GM13977 (cell line): Measurements from ENCODE around the gene PREP.
A peak's percentile ranks its signal among the peaks of the same experiment; 100 is the strongest.

Experiments used
- DNase-seq: peaks from one replicate; pipeline ENCODE4 v3.0.0; 2012; ENCODE audit warnings: low spot score
- CTCF ChIP-seq: IDR thresholded peaks from 2 replicates; pipeline ENCODE4 v1.5.1; 2012; ENCODE audit warnings: mild to moderate bottlenecking, control low read depth; ENCODE audit not compliant: insufficient read depth; ENCODE audit errors: extremely low read depth, missing control alignments
- in situ Hi-C: fragments of 300-500 bp; cut with MboI; formaldehyde crosslinking; loops from one replicate; pipeline ENCODE4 v1.12.0; 2022; ENCODE audit warnings: low sequenced_read_pairs, low pct_unique_long_range_greater_than_20kb, mixed read lengths, inconsistent platforms; ENCODE audit not compliant: unreplicated experiment

Gene PREP

GRCh38 chr6:105437236-105437635 lies 34.4 kb upstream of the PREP start:
- in situ Hi-C loops: no loop called here
- TF ChIP-seq CTCF: no peak
- DNase-seq: no peak

GRCh38 chr6:105433723-105434122 lies 30.8 kb upstream of the PREP start:
- no peak for TF ChIP-seq CTCF
- DNase-seq: no peak
- in situ Hi-C loops: no loop called here

GRCh38 chr6:105432797-105433196 lies 29.9 kb upstream of the PREP start:
- DNase-seq: no peak
- in situ Hi-C loops: no loop called here

GRCh38 chr6:105431226-105431625 lies 28.3 kb upstream of the PREP start:
- in situ Hi-C loops: no loop called here

More at GRCh38 chr6:105432797-105433196, 29.9 kb upstream of the PREP start:
- no peak for TF ChIP-seq CTCF

GRCh38 chr6:105430685-105431084 lies 27.8 kb upstream of the PREP start:
- DNase-seq: no peak
- no peak for TF ChIP-seq CTCF
- in situ Hi-C loops: no loop called here

More at GRCh38 chr6:105431226-105431625, 28.3 kb upstream of the PREP start:
- DNase-seq: peak; percentile 23
- TF ChIP-seq CTCF: peak; percentile 64

- no peak for DNase-seq
- TF ChIP-seq CTCF: no peak
- in situ Hi-C loops: no loop called here
These were observed 26.8 kb upstream of the PREP start for GRCh38 chr6:105429676-105430075.
